Measurements from ENCODE around the gene YEATS2. TPM values are rescaled to one million over a fixed set of nuclear protein-coding genes. Genes with fewer than 3 reads are reported as not detected.

Gene YEATS2
- polyA plus RNA-seq, 3 donors = 4.2 to 33.0 (median 5.0) TPM

- Histone ChIP-seq H2AFZ (ENCODE audit: insufficient read depth, low read depth, low read length, poor library complexity, severe bottlenecking) (peak overlapping the region; percentile 46), H3K4me2 (replicated peaks; ENCODE audit: extremely low read depth, low read length, poor library complexity, severe bottlenecking) (peak overlapping the region; percentile 95), H3K9me3 (replicated peaks in 1 of 2; ENCODE audit: control insufficient read depth in 1 of 2, insufficient read depth in 1 of 2, low read length in 2 of 2) (no peaks in the 10 kb centered on the region), H3K36me3 (replicated peaks in 1 of 2; ENCODE audit: control insufficient read depth in 1 of 2, insufficient read depth in 2 of 2, low read length in 2 of 2) (peaks cover 18 to 25% of the 10 kb centered on the region in 2 donors), H3K27ac (ENCODE audit: low read depth in 1 of 2, low read length in 2 of 2) (no peak overlapping the region), H3K79me2 (ENCODE audit: insufficient read depth, low read length) (no peaks in the 10 kb centered on the region), H3K27me3 (ENCODE audit: control insufficient read depth in 2 of 2, insufficient read depth in 2 of 2, low read length in 2 of 2) (peaks cover 0 to 5% of the 10 kb centered on the region in 2 donors), H3K9ac (ENCODE audit: insufficient read depth, low read length, poor library complexity, severe bottlenecking) (peak overlapping the region; percentile 65), H4K20me1 (ENCODE audit: insufficient read depth, low read length) (peaks cover 39% of the 10 kb centered on the region), H3K4me1 (ENCODE audit: control insufficient read depth in 1 of 2, insufficient read depth in 2 of 2, low read length in 2 of 2) (peaks cover 15 to 21% of the 10 kb centered on the region in 2 donors), H3K4me3 (replicated peaks in 1 of 3; ENCODE audit: low read depth in 2 of 3, low read length in 3 of 3) (peak overlapping the region; percentile 31 to 76 (median 42))
- H3K27ac Mint-ChIP-seq = no peak overlapping the region
- H3K4me1 Mint-ChIP-seq = peaks cover 16% of the 10 kb centered on the region
- H3K36me3 Mint-ChIP-seq = peaks cover 41 to 43% of the 10 kb centered on the region in 2 donors
- DNase-seq = no peak
- H3K27me3 Mint-ChIP-seq (ENCODE audit: low read depth in 3 of 3) = peaks cover 5 to 18% (median 8%) of the 10 kb centered on the region in 3 donors
- WGBS (ENCODE audit: insufficient coverage) = under 1% methylated on average over 88 of the region's 88 CpGs
- H3K4me3 Mint-ChIP-seq = peak overlapping the region; percentile 69 to 90
- H3K9me3 Mint-ChIP-seq = peaks cover 0 to 2% (median 0%) of the 10 kb centered on the region in 7 donors
- intact Hi-C loops (cut with micrococcal nuclease) = loop anchor here in 1 of 2 donors (5.0 kb wide), 1 partner anchor 57 kb away; the partner anchor contains the start of gene PARL
- TF ChIP-seq, protein P1, sequence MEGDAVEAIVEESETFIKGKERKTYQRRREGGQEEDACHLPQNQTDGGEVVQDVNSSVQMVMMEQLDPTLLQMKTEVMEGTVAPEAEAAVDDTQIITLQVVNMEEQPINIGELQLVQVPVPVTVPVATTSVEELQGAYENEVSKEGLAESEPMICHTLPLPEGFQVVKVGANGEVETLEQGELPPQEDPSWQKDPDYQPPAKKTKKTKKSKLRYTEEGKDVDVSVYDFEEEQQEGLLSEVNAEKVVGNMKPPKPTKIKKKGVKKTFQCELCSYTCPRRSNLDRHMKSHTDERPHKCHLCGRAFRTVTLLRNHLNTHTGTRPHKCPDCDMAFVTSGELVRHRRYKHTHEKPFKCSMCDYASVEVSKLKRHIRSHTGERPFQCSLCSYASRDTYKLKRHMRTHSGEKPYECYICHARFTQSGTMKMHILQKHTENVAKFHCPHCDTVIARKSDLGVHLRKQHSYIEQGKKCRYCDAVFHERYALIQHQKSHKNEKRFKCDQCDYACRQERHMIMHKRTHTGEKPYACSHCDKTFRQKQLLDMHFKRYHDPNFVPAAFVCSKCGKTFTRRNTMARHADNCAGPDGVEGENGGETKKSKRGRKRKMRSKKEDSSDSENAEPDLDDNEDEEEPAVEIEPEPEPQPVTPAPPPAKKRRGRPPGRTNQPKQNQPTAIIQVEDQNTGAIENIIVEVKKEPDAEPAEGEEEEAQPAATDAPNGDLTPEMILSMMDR (IDR thresholded peaks at IDR 0.05) = no peak
These were observed 127.3 kb downstream of the YEATS2 start for GRCh38 chr3:183824761-183825455.

- Mint-ChIP-seq H3K27ac (no peak within 1 kb of the TSS), H3K4me1 (peaks cover 16% of the 10 kb centered on the region), H3K4me3 (peak within 1 kb of the TSS; percentile 81 to 90), H3K27me3 (ENCODE audit: low read depth in 3 of 3) (peaks cover 5 to 18% (median 8%) of the 10 kb centered on the region in 3 donors), H3K36me3 (peaks cover 45 to 47% of the 10 kb centered on the region in 2 donors), H3K9me3 (peaks cover 0 to 2% (median 0%) of the 10 kb centered on the region in 7 donors)
- Histone ChIP-seq H3K27ac (ENCODE audit: low read depth in 1 of 2, low read length in 2 of 2) (no peak within 1 kb of the TSS), H3K9me3 (replicated peaks in 1 of 2; ENCODE audit: control insufficient read depth in 1 of 2, insufficient read depth in 1 of 2, low read length in 2 of 2) (no peaks in the 10 kb centered on the region), H4K20me1 (ENCODE audit: insufficient read depth, low read length) (peaks cover 46% of the 10 kb centered on the region), H3K4me3 (replicated peaks in 1 of 3; ENCODE audit: low read depth in 2 of 3, low read length in 3 of 3) (peak within 1 kb of the TSS; percentile 31 to 76 (median 42)), H3K79me2 (ENCODE audit: insufficient read depth, low read length) (no peaks in the 10 kb centered on the region), H3K4me1 (ENCODE audit: control insufficient read depth in 1 of 2, insufficient read depth in 2 of 2, low read length in 2 of 2) (peaks cover 15 to 21% of the 10 kb centered on the region in 2 donors), H3K4me2 (replicated peaks; ENCODE audit: extremely low read depth, low read length, poor library complexity, severe bottlenecking) (peak within 1 kb of the TSS; percentile 95), H3K9ac (ENCODE audit: insufficient read depth, low read length, poor library complexity, severe bottlenecking) (peak within 1 kb of the TSS; percentile 65), H3K36me3 (replicated peaks in 1 of 2; ENCODE audit: control insufficient read depth in 1 of 2, insufficient read depth in 2 of 2, low read length in 2 of 2) (peaks cover 25 to 32% of the 10 kb centered on the region in 2 donors), H3K27me3 (ENCODE audit: control insufficient read depth in 2 of 2, insufficient read depth in 2 of 2, low read length in 2 of 2) (peaks cover 0 to 5% of the 10 kb centered on the region in 2 donors), H2AFZ (ENCODE audit: insufficient read depth, low read depth, low read length, poor library complexity, severe bottlenecking) (peak within 1 kb of the TSS; percentile 46)
- 3% methylated on average over 67 of the region's 69 CpGs for WGBS (ENCODE audit: insufficient coverage)
- TF ChIP-seq, protein P1 (IDR thresholded peaks at IDR 0.05) = peak; percentile 35
- peak; percentile 12 to 37 (median 25) for DNase-seq
- intact Hi-C loops (cut with micrococcal nuclease) = loop anchor here in 1 of 2 donors (5.0 kb wide), 1 partner anchor 57 kb away; the partner anchor contains the start of gene PARL
These were observed 128.0 kb downstream of the YEATS2 start, which contains the start of gene MAP6D1 for GRCh38 chr3:183825456-183826161. TSS of gene MAP6D1 (minus strand) at chr3:183825577. CDS start at chr3:183825547, 30 bp downstream.
